H1 (cell line): ENCODE measurements around the gene PRPF4. TPM values are rescaled to one million over a fixed set of nuclear protein-coding genes. Genes with fewer than 3 reads are reported as not detected.

ENCODE experiments used
- CTCF ChIA-PET: fragments of 300-600 bp; sonication (Branson Sonifier 250); formaldehyde crosslinking; loops from one replicate; lab custom pipeline; 2021; ENCODE audit not compliant: partially characterized antibody; lab: Charles Lee
- POLR2A ChIA-PET: fragments of 300-600 bp; sonication (Branson Sonifier 250); formaldehyde crosslinking; loops from one replicate; lab custom pipeline; 2021; ENCODE audit warnings: inconsistent platforms; ENCODE audit not compliant: partially characterized antibody; lab: Charles Lee
- DNase-seq, 2 experiments: peaks; one replicate each; pipeline versions ENCODE4 v3.0.0 to v3.0.0-alpha.2; 2010 to 2022; ENCODE audit warnings: low spot score in 2 of 2, low read depth in 1 of 2, mixed read lengths in 1 of 2
- FAIRE-seq: peaks from 2 replicates; lab custom pipeline; 2011; peaks lifted over from hg19 to GRCh38; lab: Jason Lieb, UNC
- H2AFZ ChIP-seq: 2 replicates; pipeline ENCODE4 v1.8.1; 2012; ENCODE audit warnings: low read length, inconsistent platforms
- H2AK5ac ChIP-seq: 2 replicates; pipeline ENCODE4 v1.6.1; 2013; ENCODE audit warnings: low read depth, low read length
- H2BK120ac ChIP-seq: replicated peaks from 2 replicates; pipeline ENCODE3; 2013; ENCODE audit warnings: low read depth, low read length, inconsistent platforms
- H2BK12ac ChIP-seq: 2 replicates; pipeline ENCODE4 v1.6.1; 2013; ENCODE audit warnings: low read depth, low read length
- H2BK15ac ChIP-seq: 2 replicates; pipeline ENCODE4 v1.6.1; 2013; ENCODE audit warnings: low read length
- H2BK20ac ChIP-seq: 2 replicates; pipeline ENCODE4 v1.6.1; 2013; ENCODE audit warnings: low read length
- H2BK5ac ChIP-seq: 2 replicates; pipeline ENCODE4 v1.6.1; 2013; ENCODE audit warnings: low read depth, low read length
- H3K14ac ChIP-seq: 2 replicates; pipeline ENCODE4 v1.6.1; 2013; ENCODE audit warnings: inconsistent platforms; ENCODE audit not compliant: insufficient read length
- H3K18ac ChIP-seq: 2 replicates; pipeline ENCODE4 v1.6.1; 2013; ENCODE audit warnings: low read length; ENCODE audit errors: extremely low read depth
- H3K23ac ChIP-seq: 2 replicates; pipeline ENCODE4 v1.6.1; 2013; ENCODE audit warnings: inconsistent platforms; ENCODE audit not compliant: insufficient read length
- H3K23me2 ChIP-seq: 2 replicates; pipeline ENCODE4 v1.6.1; 2013; ENCODE audit warnings: low read depth, low read length
- H3K27ac ChIP-seq: 2 replicates; pipeline ENCODE4 v1.6.1; 2011; ENCODE audit warnings: low read depth, low read length, inconsistent platforms
- H3K27me3 ChIP-seq, 4 experiments: replicated peaks in 1 of 4; 1 replicate in 1 of 4; 2 replicates in 3 of 4; pipeline versions ENCODE4 v1.6.1 to v1.8.1; 2011 to 2013; ENCODE audit warnings: low read length in 3 of 4, mild to moderate bottlenecking in 3 of 4, inconsistent platforms in 2 of 4, mixed read lengths in 2 of 4, moderate library complexity in 1 of 4; ENCODE audit not compliant: control insufficient read depth in 3 of 4, insufficient read depth in 3 of 4; ENCODE audit errors: extremely low read depth in 1 of 4
- H3K36me3 ChIP-seq, 4 experiments: 2 replicates each; pipeline versions ENCODE4 v1.6.1 to v1.8.1; 2011 to 2013; ENCODE audit warnings: mild to moderate bottlenecking in 4 of 4, low read length in 3 of 4, moderate library complexity in 2 of 4, control low read depth in 1 of 4, inconsistent platforms in 1 of 4; ENCODE audit not compliant: insufficient read depth in 4 of 4, control insufficient read depth in 2 of 4
- H3K4ac ChIP-seq: replicated peaks from 2 replicates; pipeline ENCODE3; 2013; ENCODE audit warnings: low read length, low read depth, mixed read lengths, inconsistent platforms; ENCODE audit not compliant: insufficient read length
- H3K4me1 ChIP-seq, 4 experiments: replicated peaks in 1 of 4; 1 replicate in 1 of 4; 2 replicates in 3 of 4; pipeline versions ENCODE4 v1.6.1 to v1.8.1; 2011 to 2013; ENCODE audit warnings: low read length in 3 of 4, inconsistent platforms in 2 of 4, mixed read lengths in 1 of 4; ENCODE audit not compliant: insufficient read depth in 4 of 4, control insufficient read depth in 3 of 4
- H3K4me2 ChIP-seq, 2 experiments: 2 replicates each; pipeline versions ENCODE4 v1.6.1 to v1.8.1; 2011 to 2013; ENCODE audit warnings: low read depth in 2 of 2, low read length in 2 of 2, control low read depth in 1 of 2, inconsistent platforms in 1 of 2, mild to moderate bottlenecking in 1 of 2; ENCODE audit not compliant: insufficient read depth in 1 of 2
- H3K4me3 ChIP-seq, 4 experiments: fragments of 200-600, 300-600 bp in 1 of 4; sonication (generic), shearing (Covaris generic), sonication (Bioruptor Twin) in 1 of 4; 2 replicates each; pipeline versions ENCODE4 v1.5.1 to v1.8.1; 2011 to 2016; ENCODE audit warnings: low read length in 4 of 4, low read depth in 3 of 4, control low read depth in 2 of 4, inconsistent platforms in 2 of 4, mild to moderate bottlenecking in 2 of 4, mixed read lengths in 1 of 4, moderate library complexity in 1 of 4; ENCODE audit not compliant: insufficient read depth in 2 of 4; ENCODE audit errors: extremely low read depth in 1 of 4
- H3K56ac ChIP-seq: replicated peaks from 2 replicates; pipeline ENCODE3; 2013; ENCODE audit warnings: low read depth, mild to moderate bottlenecking, mixed read lengths, low read length, inconsistent platforms; ENCODE audit not compliant: insufficient read length
- H3K79me1 ChIP-seq: 2 replicates; pipeline ENCODE4 v1.6.1; 2013; ENCODE audit warnings: low read depth, low read length, control low read depth
- H3K79me2 ChIP-seq, 2 experiments: 2 replicates each; pipeline versions ENCODE4 v1.6.1 to v1.8.1; 2012 to 2013; ENCODE audit warnings: low read length in 2 of 2, mild to moderate bottlenecking in 2 of 2, inconsistent platforms in 1 of 2; ENCODE audit not compliant: insufficient read depth in 2 of 2, control insufficient read depth in 1 of 2
- H3K9ac ChIP-seq, 4 experiments: replicated peaks in 1 of 4; 1 replicate in 1 of 4; 2 replicates in 3 of 4; pipeline versions ENCODE4 v1.6.1 to v1.8.1; 2011 to 2013; ENCODE audit warnings: low read depth in 3 of 4, low read length in 3 of 4, control low read depth in 2 of 4, mild to moderate bottlenecking in 2 of 4, moderate library complexity in 2 of 4, inconsistent platforms in 1 of 4; ENCODE audit errors: extremely low read depth in 1 of 4
- H3K9me3 ChIP-seq, 2 experiments: 2 replicates each; pipeline versions ENCODE4 v1.6.1 to v1.8.1; 2012 to 2013; ENCODE audit warnings: mild to moderate bottlenecking in 2 of 2, moderate library complexity in 2 of 2, control low read depth in 1 of 2, inconsistent platforms in 1 of 2, low read depth in 1 of 2, low read length in 1 of 2, mixed read lengths in 1 of 2; ENCODE audit not compliant: insufficient read depth in 2 of 2
- H4K20me1 ChIP-seq, 2 experiments: replicated peaks in 1 of 2; 2 replicates each; pipeline versions ENCODE3 to v1.8.1; 2011 to 2013; ENCODE audit warnings: inconsistent platforms in 2 of 2, low read length in 2 of 2, mild to moderate bottlenecking in 1 of 2; ENCODE audit not compliant: insufficient read depth in 2 of 2, control insufficient read depth in 1 of 2
- H4K5ac ChIP-seq: 2 replicates; pipeline ENCODE4 v1.6.1; 2013; ENCODE audit warnings: low read length, low read depth, mixed read lengths, inconsistent platforms; ENCODE audit not compliant: insufficient read length
- H4K8ac ChIP-seq: 2 replicates; pipeline ENCODE4 v1.8.0; 2013; ENCODE audit warnings: mild to moderate bottlenecking, moderate library complexity, low read length, inconsistent platforms; ENCODE audit not compliant: insufficient read depth; ENCODE audit errors: extremely low read depth
- H4K91ac ChIP-seq: replicated peaks from 2 replicates; pipeline ENCODE3; 2013; ENCODE audit warnings: low read length, mixed read lengths, inconsistent platforms; ENCODE audit not compliant: insufficient read length
- CBX5 ChIP-seq: fragments of 300-800, 300-1000 bp; sonication (generic); IDR thresholded peaks from 2 replicates; pipeline ENCODE4 v1.7.1; 2016; ENCODE audit warnings: antibody characterized with exemption, low read length, low read depth
- MAFK ChIP-seq: IDR thresholded peaks from 2 replicates; pipeline ENCODE4 v1.6.1; 2012; ENCODE audit warnings: low read depth, mild to moderate bottlenecking, improper control_type of control experiment, low read length
- RNF2 ChIP-seq: fragments of 200-900, 300-1000 bp; sonication (generic); IDR thresholded peaks from 2 replicates; pipeline ENCODE4 v1.7.1; 2016; ENCODE audit warnings: borderline replicate concordance, low read depth, mild to moderate bottlenecking, antibody characterized with exemption, low read length; ENCODE audit not compliant: poor library complexity, severe bottlenecking; ENCODE audit errors: missing control alignments
- WGBS, 2 experiments: shearing (Covaris generic) in 1 of 2; methylation state at CpG; one replicate each; pipeline versions ENCODE4 v1.1.6 to v1.1.7; 2013 to 2015; ENCODE audit warnings: low lambda C conversion rate in 2 of 2, mixed read lengths in 2 of 2, inconsistent platforms in 1 of 2, low coverage in 1 of 2, missing lambda C conversion rate in 1 of 2; ENCODE audit not compliant: insufficient replicate concordance in 2 of 2, insufficient coverage in 1 of 2, insufficient read length in 1 of 2; ENCODE audit errors: extremely low coverage in 1 of 2, missing lambda C conversion rate in 1 of 2; 5-methylcytosine and 5-hydroxymethylcytosine counted together
- polyA plus RNA-seq, 7 experiments: library from polyadenylated mRNA; depleted of rRNA in 3 of 7; stranded (reverse) in 5 of 7; unstranded in 2 of 7; fragments of >200 nt in 5 of 7; fragments of 200-250 nt in 2 of 7; gene quantifications; 1 replicate in 5 of 7; 2 replicates in 1 of 7; 4 replicates in 1 of 7; pipeline versions ENCODE4 v1.2.1 to v1.2.3, GENCODE V29; 2011 to 2013; ENCODE audit warnings: missing spikeins in 2 of 7, mixed read lengths in 2 of 7
- total RNA-seq: library from RNA; stranded (reverse); fragmentation: NEBNext Ultra II Directional; extraction: Animal tissue kit (Norgen Biotek cat#: 25700); gene quantifications from 2 replicates; pipeline ENCODE4 v1.2.1, GENCODE V29; 2021

PRPF4 gene
- total and polyA plus RNA-seq, 2 of the 8 experiments (the other 6 are each of a cell fraction or from before 2014, with no cell fraction given), result 15.2 to 33.4 TPM

DNA sequence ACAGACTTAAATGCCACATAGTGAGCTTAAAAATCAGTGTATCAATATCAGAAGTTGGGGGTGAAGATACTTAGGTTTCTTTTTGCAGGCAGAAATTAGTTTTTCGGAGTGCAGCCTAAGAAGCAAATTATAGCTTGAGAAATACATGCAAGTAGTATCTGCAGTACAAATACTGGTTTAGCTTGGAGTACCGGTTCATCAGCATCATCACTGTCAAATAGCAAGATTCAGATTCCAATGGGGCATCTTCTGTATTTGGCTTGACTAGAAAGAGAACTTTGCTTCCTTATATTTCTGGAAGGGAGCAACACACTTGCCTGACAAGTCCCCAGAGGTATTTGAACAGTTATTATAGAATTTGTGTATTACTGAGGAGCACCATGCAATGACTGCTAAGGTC lies 34.3 kb upstream of the PRPF4 start:
- no peaks in the 10 kb centered on the region for H3K23me2 ChIP-seq
- no peak overlapping the region for H4K8ac ChIP-seq
- no peak overlapping the region for H4K91ac ChIP-seq
- ChIA-PET CTCF (interaction anchor here (0.6 to 1.6 kb wide), 3 partner anchors 11 to 113 kb away, joined by 3 to 5 read pairs (median 3); no protein-coding TSS in a partner anchor), POLR2A (interaction anchor here (1.2 kb wide), 1 partner anchor 20 kb away, joined by 4 read pairs; the partner anchor contains the start of genes FKBP15 and SLC31A1)
- no peak overlapping the region for H3K4me3 ChIP-seq
- no peaks in the 10 kb centered on the region for H3K79me2 ChIP-seq
- no peak overlapping the region for H2BK20ac ChIP-seq
- no peak overlapping the region for H3K4ac ChIP-seq
- no peaks in the 10 kb centered on the region; the same call in 1 of the 2 replicates for H3K79me1 ChIP-seq
- no peak overlapping the region for H2AK5ac ChIP-seq
- H4K5ac ChIP-seq, result no peak overlapping the region
- no peak for DNase-seq
- no peaks in the 10 kb centered on the region for H3K27me3 ChIP-seq
- H3K9ac ChIP-seq, result no peak overlapping the region
- H3K4me2 ChIP-seq, result no peak overlapping the region
- no peak for FAIRE-seq
- no peaks in the 10 kb centered on the region for H3K4me1 ChIP-seq
- no peak overlapping the region for H2BK15ac ChIP-seq
- H3K56ac ChIP-seq, result no peak overlapping the region
- no peak overlapping the region for H2BK12ac ChIP-seq
- no peak overlapping the region for H3K27ac ChIP-seq
- H3K23ac ChIP-seq, result no peak overlapping the region
- no peak overlapping the region for H2AFZ ChIP-seq
- H3K36me3 ChIP-seq, result no peaks in the 10 kb centered on the region
- H2BK5ac ChIP-seq, result no peak overlapping the region
- no peak overlapping the region for H3K14ac ChIP-seq
- no peak for TF ChIP-seq CBX5
- no peak for TF ChIP-seq MAFK
- TF ChIP-seq RNF2, result no peak
- 84% methylated on average over 2 of the region's 2 CpGs; no CpG with 5 or more reads in 1 of the 2 experiments for WGBS, 2 experiments
- no peak overlapping the region for H3K18ac ChIP-seq
- no peak overlapping the region for H2BK120ac ChIP-seq
- H4K20me1 ChIP-seq, result peaks cover 0 to 2% of the 10 kb centered on the region in 2 experiments
- H3K9me3 ChIP-seq, result no peaks in the 10 kb centered on the region
